SK-MEL-5 (cell line): Measurements from ENCODE around the gene RFTN1. TPM values are rescaled to one million over a fixed set of nuclear protein-coding genes. Genes with fewer than 3 reads are reported as not detected.
A peak's percentile ranks its signal among the peaks of the same experiment; 100 is the strongest.

ENCODE experiments used
- DNase-seq: peaks from one replicate; pipeline ENCODE4 v3.0.0-alpha.2; 2016; ENCODE audit warnings: low read depth, low spot score
- in situ Hi-C: cut with HindIII; loops from 2 replicates; pipeline ENCODE4 v1.10.0; 2016; ENCODE audit warnings: low sequenced_read_pairs, high pct_unique_total_duplicates, low pct_unique_long_range_greater_than_20kb
- total RNA-seq: library from RNA; depleted of rRNA; stranded (reverse); fragments of >200 nt; shearing (Covaris generic); gene quantifications from 2 replicates; pipeline ENCODE4 v1.2.3, GENCODE V29; 2014

Gene RFTN1
- total RNA-seq, 1 experiment from 2014 or later = 1.8 TPM

GRCh38 chr3:16432714-16433113 lies 80.8 kb downstream of the RFTN1 start:
- no peak for DNase-seq
- in situ Hi-C loops = no loop called here

GRCh38 chr3:16430717-16431630 lies 82.5 kb downstream of the RFTN1 start:
- in situ Hi-C loops = no loop called here
- no peak for DNase-seq

GRCh38 chr3:16429086-16429485 lies 84.4 kb downstream of the RFTN1 start:
- in situ Hi-C loops = no loop called here
- no peak for DNase-seq

GRCh38 chr3:16428612-16429011 lies 84.9 kb downstream of the RFTN1 start:
- in situ Hi-C loops = no loop called here
- no peak for DNase-seq

- no peak for DNase-seq
- in situ Hi-C loops = no loop called here
Observed at GRCh38 chr3:16427103-16427965, 86.2 kb downstream of the RFTN1 start.

GRCh38 chr3:16426665-16427064 lies 86.8 kb downstream of the RFTN1 start:
- DNase-seq = no peak
- in situ Hi-C loops = no loop called here

- no peak for DNase-seq
Observed at GRCh38 chr3:16426029-16426400, 87.5 kb downstream of the RFTN1 start.

GRCh38 chr3:16425398-16426028 lies 88.0 kb downstream of the RFTN1 start:
- in situ Hi-C loops = no loop called here
- DNase-seq = no peak

More at GRCh38 chr3:16426029-16426400, 87.5 kb downstream of the RFTN1 start:
- in situ Hi-C loops = no loop called here

GRCh38 chr3:16423947-16424673 lies 89.4 kb downstream of the RFTN1 start:
- in situ Hi-C loops = no loop called here
- no peak for DNase-seq

- in situ Hi-C loops = no loop called here
- no peak for DNase-seq
Observed at GRCh38 chr3:16423298-16423697, 90.2 kb downstream of the RFTN1 start.

GRCh38 chr3:16419640-16420241 lies 93.8 kb downstream of the RFTN1 start:
- in situ Hi-C loops = no loop called here
- DNase-seq = peak; percentile 51

GRCh38 chr3:16417945-16418739 lies 95.4 kb downstream of the RFTN1 start:
- no peak for DNase-seq
- in situ Hi-C loops = no loop called here

GRCh38 chr3:16415911-16416476 lies 97.5 kb downstream of the RFTN1 start:
- DNase-seq = no peak
- in situ Hi-C loops = no loop called here

- no peak for DNase-seq
- in situ Hi-C loops = no loop called here
Observed at GRCh38 chr3:16413321-16413720, 100.2 kb downstream of the RFTN1 start.

- in situ Hi-C loops = no loop called here
- no peak for DNase-seq
Observed at GRCh38 chr3:16412192-16412800, 101.2 kb downstream of the RFTN1 start.

GRCh38 chr3:16411441-16411840 lies 102.1 kb downstream of the RFTN1 start:
- peak; percentile 22 for DNase-seq
- in situ Hi-C loops = no loop called here
